H1 (cell line): ENCODE measurements around the gene STXBP5L. TPM values are rescaled to one million over a fixed set of nuclear protein-coding genes. Genes with fewer than 3 reads are reported as not detected.

Source experiments
- CTCF ChIA-PET: fragments of 300-600 bp; sonication (Branson Sonifier 250); formaldehyde crosslinking; loops from one replicate; lab custom pipeline; 2021; ENCODE audit not compliant: partially characterized antibody; lab: Charles Lee
- POLR2A ChIA-PET: fragments of 300-600 bp; sonication (Branson Sonifier 250); formaldehyde crosslinking; loops from one replicate; lab custom pipeline; 2021; ENCODE audit warnings: inconsistent platforms; ENCODE audit not compliant: partially characterized antibody; lab: Charles Lee
- DNase-seq, 2 experiments: peaks; one replicate each; pipeline versions ENCODE4 v3.0.0 to v3.0.0-alpha.2; 2010 to 2022; ENCODE audit warnings: low spot score in 2 of 2, low read depth in 1 of 2, mixed read lengths in 1 of 2
- FAIRE-seq: peaks from 2 replicates; lab custom pipeline; 2011; peaks lifted over from hg19 to GRCh38; lab: Jason Lieb, UNC
- H2AFZ ChIP-seq: 2 replicates; pipeline ENCODE4 v1.8.1; 2012; ENCODE audit warnings: low read length, inconsistent platforms
- H2AK5ac ChIP-seq: 2 replicates; pipeline ENCODE4 v1.6.1; 2013; ENCODE audit warnings: low read depth, low read length
- H2BK120ac ChIP-seq: replicated peaks from 2 replicates; pipeline ENCODE3; 2013; ENCODE audit warnings: low read depth, low read length, inconsistent platforms
- H2BK12ac ChIP-seq: 2 replicates; pipeline ENCODE4 v1.6.1; 2013; ENCODE audit warnings: low read depth, low read length
- H2BK15ac ChIP-seq: 2 replicates; pipeline ENCODE4 v1.6.1; 2013; ENCODE audit warnings: low read length
- H2BK20ac ChIP-seq: 2 replicates; pipeline ENCODE4 v1.6.1; 2013; ENCODE audit warnings: low read length
- H2BK5ac ChIP-seq: 2 replicates; pipeline ENCODE4 v1.6.1; 2013; ENCODE audit warnings: low read depth, low read length
- H3K14ac ChIP-seq: 2 replicates; pipeline ENCODE4 v1.6.1; 2013; ENCODE audit warnings: inconsistent platforms; ENCODE audit not compliant: insufficient read length
- H3K18ac ChIP-seq: 2 replicates; pipeline ENCODE4 v1.6.1; 2013; ENCODE audit warnings: low read length; ENCODE audit errors: extremely low read depth
- H3K23ac ChIP-seq: 2 replicates; pipeline ENCODE4 v1.6.1; 2013; ENCODE audit warnings: inconsistent platforms; ENCODE audit not compliant: insufficient read length
- H3K23me2 ChIP-seq: 2 replicates; pipeline ENCODE4 v1.6.1; 2013; ENCODE audit warnings: low read depth, low read length
- H3K27ac ChIP-seq: 2 replicates; pipeline ENCODE4 v1.6.1; 2011; ENCODE audit warnings: low read depth, low read length, inconsistent platforms
- H3K27me3 ChIP-seq, 4 experiments: replicated peaks in 1 of 4; 1 replicate in 1 of 4; 2 replicates in 3 of 4; pipeline versions ENCODE4 v1.6.1 to v1.8.1; 2011 to 2013; ENCODE audit warnings: low read length in 3 of 4, mild to moderate bottlenecking in 3 of 4, inconsistent platforms in 2 of 4, mixed read lengths in 2 of 4, moderate library complexity in 1 of 4; ENCODE audit not compliant: control insufficient read depth in 3 of 4, insufficient read depth in 3 of 4; ENCODE audit errors: extremely low read depth in 1 of 4
- H3K36me3 ChIP-seq, 4 experiments: 2 replicates each; pipeline versions ENCODE4 v1.6.1 to v1.8.1; 2011 to 2013; ENCODE audit warnings: mild to moderate bottlenecking in 4 of 4, low read length in 3 of 4, moderate library complexity in 2 of 4, control low read depth in 1 of 4, inconsistent platforms in 1 of 4; ENCODE audit not compliant: insufficient read depth in 4 of 4, control insufficient read depth in 2 of 4
- H3K4ac ChIP-seq: replicated peaks from 2 replicates; pipeline ENCODE3; 2013; ENCODE audit warnings: low read length, low read depth, mixed read lengths, inconsistent platforms; ENCODE audit not compliant: insufficient read length
- H3K4me1 ChIP-seq, 4 experiments: replicated peaks in 1 of 4; 1 replicate in 1 of 4; 2 replicates in 3 of 4; pipeline versions ENCODE4 v1.6.1 to v1.8.1; 2011 to 2013; ENCODE audit warnings: low read length in 3 of 4, inconsistent platforms in 2 of 4, mixed read lengths in 1 of 4; ENCODE audit not compliant: insufficient read depth in 4 of 4, control insufficient read depth in 3 of 4
- H3K4me2 ChIP-seq, 2 experiments: 2 replicates each; pipeline versions ENCODE4 v1.6.1 to v1.8.1; 2011 to 2013; ENCODE audit warnings: low read depth in 2 of 2, low read length in 2 of 2, control low read depth in 1 of 2, inconsistent platforms in 1 of 2, mild to moderate bottlenecking in 1 of 2; ENCODE audit not compliant: insufficient read depth in 1 of 2
- H3K4me3 ChIP-seq, 4 experiments: fragments of 200-600, 300-600 bp in 1 of 4; sonication (generic), shearing (Covaris generic), sonication (Bioruptor Twin) in 1 of 4; 2 replicates each; pipeline versions ENCODE4 v1.5.1 to v1.8.1; 2011 to 2016; ENCODE audit warnings: low read length in 4 of 4, low read depth in 3 of 4, control low read depth in 2 of 4, inconsistent platforms in 2 of 4, mild to moderate bottlenecking in 2 of 4, mixed read lengths in 1 of 4, moderate library complexity in 1 of 4; ENCODE audit not compliant: insufficient read depth in 2 of 4; ENCODE audit errors: extremely low read depth in 1 of 4
- H3K56ac ChIP-seq: replicated peaks from 2 replicates; pipeline ENCODE3; 2013; ENCODE audit warnings: low read depth, mild to moderate bottlenecking, mixed read lengths, low read length, inconsistent platforms; ENCODE audit not compliant: insufficient read length
- H3K79me1 ChIP-seq: 2 replicates; pipeline ENCODE4 v1.6.1; 2013; ENCODE audit warnings: low read depth, low read length, control low read depth
- H3K79me2 ChIP-seq, 2 experiments: 2 replicates each; pipeline versions ENCODE4 v1.6.1 to v1.8.1; 2012 to 2013; ENCODE audit warnings: low read length in 2 of 2, mild to moderate bottlenecking in 2 of 2, inconsistent platforms in 1 of 2; ENCODE audit not compliant: insufficient read depth in 2 of 2, control insufficient read depth in 1 of 2
- H3K9ac ChIP-seq, 4 experiments: replicated peaks in 1 of 4; 1 replicate in 1 of 4; 2 replicates in 3 of 4; pipeline versions ENCODE4 v1.6.1 to v1.8.1; 2011 to 2013; ENCODE audit warnings: low read depth in 3 of 4, low read length in 3 of 4, control low read depth in 2 of 4, mild to moderate bottlenecking in 2 of 4, moderate library complexity in 2 of 4, inconsistent platforms in 1 of 4; ENCODE audit errors: extremely low read depth in 1 of 4
- H3K9me3 ChIP-seq, 2 experiments: 2 replicates each; pipeline versions ENCODE4 v1.6.1 to v1.8.1; 2012 to 2013; ENCODE audit warnings: mild to moderate bottlenecking in 2 of 2, moderate library complexity in 2 of 2, control low read depth in 1 of 2, inconsistent platforms in 1 of 2, low read depth in 1 of 2, low read length in 1 of 2, mixed read lengths in 1 of 2; ENCODE audit not compliant: insufficient read depth in 2 of 2
- H4K20me1 ChIP-seq, 2 experiments: replicated peaks in 1 of 2; 2 replicates each; pipeline versions ENCODE3 to v1.8.1; 2011 to 2013; ENCODE audit warnings: inconsistent platforms in 2 of 2, low read length in 2 of 2, mild to moderate bottlenecking in 1 of 2; ENCODE audit not compliant: insufficient read depth in 2 of 2, control insufficient read depth in 1 of 2
- H4K5ac ChIP-seq: 2 replicates; pipeline ENCODE4 v1.6.1; 2013; ENCODE audit warnings: low read length, low read depth, mixed read lengths, inconsistent platforms; ENCODE audit not compliant: insufficient read length
- H4K8ac ChIP-seq: 2 replicates; pipeline ENCODE4 v1.8.0; 2013; ENCODE audit warnings: mild to moderate bottlenecking, moderate library complexity, low read length, inconsistent platforms; ENCODE audit not compliant: insufficient read depth; ENCODE audit errors: extremely low read depth
- H4K91ac ChIP-seq: replicated peaks from 2 replicates; pipeline ENCODE3; 2013; ENCODE audit warnings: low read length, mixed read lengths, inconsistent platforms; ENCODE audit not compliant: insufficient read length
- EP300 ChIP-seq, 2 experiments: IDR thresholded peaks; 1 replicate in 1 of 2; 2 replicates in 1 of 2; pipeline ENCODE4 v1.6.1; 2011 to 2012; ENCODE audit warnings: low read depth in 2 of 2, low read length in 2 of 2, mild to moderate bottlenecking in 2 of 2, borderline replicate concordance in 1 of 2, inconsistent platforms in 1 of 2, moderate library complexity in 1 of 2
- POLR2A ChIP-seq, 2 experiments: IDR thresholded peaks; 1 replicate in 1 of 2; 2 replicates in 1 of 2; pipeline ENCODE4 v1.6.1; 2011; ENCODE audit warnings: low read depth in 2 of 2, low read length in 2 of 2, mild to moderate bottlenecking in 2 of 2; ENCODE audit errors: control extremely low read depth in 1 of 2
- WGBS, 2 experiments: shearing (Covaris generic) in 1 of 2; methylation state at CpG; one replicate each; pipeline versions ENCODE4 v1.1.6 to v1.1.7; 2013 to 2015; ENCODE audit warnings: low lambda C conversion rate in 2 of 2, mixed read lengths in 2 of 2, inconsistent platforms in 1 of 2, low coverage in 1 of 2, missing lambda C conversion rate in 1 of 2; ENCODE audit not compliant: insufficient replicate concordance in 2 of 2, insufficient coverage in 1 of 2, insufficient read length in 1 of 2; ENCODE audit errors: extremely low coverage in 1 of 2, missing lambda C conversion rate in 1 of 2; 5-methylcytosine and 5-hydroxymethylcytosine counted together
- polyA plus RNA-seq, 7 experiments: library from polyadenylated mRNA; depleted of rRNA in 3 of 7; stranded (reverse) in 5 of 7; unstranded in 2 of 7; fragments of >200 nt in 5 of 7; fragments of 200-250 nt in 2 of 7; gene quantifications; 1 replicate in 5 of 7; 2 replicates in 1 of 7; 4 replicates in 1 of 7; pipeline versions ENCODE4 v1.2.1 to v1.2.3, GENCODE V29; 2011 to 2013; ENCODE audit warnings: missing spikeins in 2 of 7, mixed read lengths in 2 of 7
- total RNA-seq: library from RNA; stranded (reverse); fragmentation: NEBNext Ultra II Directional; extraction: Animal tissue kit (Norgen Biotek cat#: 25700); gene quantifications from 2 replicates; pipeline ENCODE4 v1.2.1, GENCODE V29; 2021

STXBP5L gene
- total and polyA plus RNA-seq, 2 of the 8 experiments (the other 6 are each of a cell fraction or from before 2014, with no cell fraction given): 2.0 to 6.0 TPM

GRCh38 chr3:120928991-120929390 lies 21.0 kb downstream of the STXBP5L start:
- POLR2A ChIA-PET: no interaction called here
- Histone ChIP-seq H2BK120ac (no peak overlapping the region), H2AK5ac (no peak overlapping the region), H3K14ac (no peak overlapping the region), H3K79me2 (no peaks in the 10 kb centered on the region), H3K56ac (no peak overlapping the region), H3K4ac (no peak overlapping the region), H3K36me3 (peaks cover 0 to 6% (median 0%) of the 10 kb centered on the region in 4 experiments; a peak in 2 of 8 replicates), H3K23ac (no peak overlapping the region), H3K4me1 (no peaks in the 10 kb centered on the region), H2BK15ac (no peak overlapping the region), H3K79me1 (no peaks in the 10 kb centered on the region), H3K27ac (no peak overlapping the region), H3K9me3 (peaks cover 0 to 12% of the 10 kb centered on the region in 2 experiments; a peak in 1 of 4 replicates), H2BK20ac (no peak overlapping the region), H2AFZ (no peak overlapping the region), H3K4me2 (no peak overlapping the region), H3K9ac (no peak overlapping the region), H4K5ac (no peak overlapping the region), H4K8ac (no peak overlapping the region), H3K18ac (no peak overlapping the region), H3K27me3 (no peaks in the 10 kb centered on the region), H2BK5ac (no peak overlapping the region), H4K20me1 (no peaks in the 10 kb centered on the region), H3K4me3 (no peak overlapping the region), H4K91ac (no peak overlapping the region), H2BK12ac (no peak overlapping the region), H3K23me2 (no peaks in the 10 kb centered on the region)
- no peak for DNase-seq
- 93% methylated on average over 1 of the region's 1 CpG; no CpG with 5 or more reads in 1 of the 2 experiments for WGBS, 2 experiments
- CTCF ChIA-PET: no interaction called here
- peak; percentile 78 for FAIRE-seq
- no peak for TF ChIP-seq EP300 (IDR thresholded peaks at IDR 0.05; ENCODE audit: borderline replicate concordance in 1 of 2, low read depth in 2 of 2, low read length in 2 of 2)
- TF ChIP-seq POLR2A (IDR thresholded peaks at IDR 0.05; ENCODE audit: control extremely low read depth in 1 of 2, low read depth in 2 of 2, low read length in 2 of 2): no peak
